Neural progenitor cell (in vitro differentiated cells): ENCODE data around the gene DHRS13.

Source experiments
- CTCF ChIP-seq: fragments of 200-600 bp; sonication (generic); IDR thresholded peaks from 2 replicates; pipeline ENCODE4 v1.5.1; 2017; ENCODE audit warnings: antibody characterized with exemption, mild to moderate bottlenecking
- EZH2 ChIP-seq: fragments of 200-600 bp; sonication (generic); IDR thresholded peaks from 2 replicates; pipeline ENCODE4 v1.6.1; 2017; ENCODE audit warnings: antibody characterized with exemption, mild to moderate bottlenecking, moderate library complexity

GRCh38 chr17:28926366-28926765, 23.5 kb upstream of the DHRS13 start:
- TF ChIP-seq CTCF (no peak), EZH2 (no peak)
